GM19240 (cell line): ENCODE measurements around the gene IDS.
"Not testable (repeated sequence)": the region's sequence is repeated elsewhere in the genome, so short reads cannot be mapped to it uniquely, and the experiment has no call there.

ENCODE experiments used
- DNase-seq: peaks from one replicate; pipeline ENCODE4 v3.0.0; 2011; ENCODE audit warnings: low spot score; ENCODE audit not compliant: insufficient read length

IDS gene

DNA sequence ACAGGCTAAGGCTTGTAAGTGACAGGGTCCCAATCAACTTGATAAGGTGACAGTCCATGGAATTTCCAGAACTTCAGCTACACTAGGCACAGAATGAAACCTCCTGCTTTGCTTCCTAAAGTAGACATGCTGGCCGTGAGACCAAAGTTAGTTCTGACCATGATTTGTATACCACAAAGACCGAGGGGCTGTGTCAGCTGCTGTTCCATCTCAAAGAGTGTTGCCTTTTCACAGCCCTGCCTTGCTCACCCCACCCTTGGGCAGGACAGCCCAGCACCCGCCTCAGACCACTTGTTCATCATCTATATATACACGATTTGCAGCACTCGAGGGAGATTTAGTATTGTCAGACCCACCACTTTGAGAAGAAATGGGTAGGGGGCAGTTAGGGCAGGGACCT lies 5.3 kb downstream of the IDS start:
- no peak for DNase-seq

DNA sequence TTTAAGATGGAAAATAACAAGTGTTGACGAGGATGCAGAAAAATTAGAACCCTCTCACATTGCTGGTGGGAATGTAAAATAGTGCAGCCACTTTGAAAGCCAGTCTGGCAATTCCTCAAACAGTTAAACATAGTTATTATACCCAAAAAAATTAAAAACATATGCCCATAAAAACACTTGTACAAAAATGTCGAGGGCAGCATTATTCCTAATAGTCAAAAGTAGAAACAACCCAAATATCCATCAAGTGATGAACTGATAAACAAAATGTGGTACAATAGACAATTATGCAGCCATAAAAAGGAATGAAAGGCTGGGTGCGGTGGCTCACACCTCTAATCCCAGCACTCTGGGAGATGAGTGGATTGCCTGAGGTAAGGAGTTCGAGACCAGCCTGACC lies 6.3 kb downstream of the IDS start:
- DNase-seq = no peak

DNA sequence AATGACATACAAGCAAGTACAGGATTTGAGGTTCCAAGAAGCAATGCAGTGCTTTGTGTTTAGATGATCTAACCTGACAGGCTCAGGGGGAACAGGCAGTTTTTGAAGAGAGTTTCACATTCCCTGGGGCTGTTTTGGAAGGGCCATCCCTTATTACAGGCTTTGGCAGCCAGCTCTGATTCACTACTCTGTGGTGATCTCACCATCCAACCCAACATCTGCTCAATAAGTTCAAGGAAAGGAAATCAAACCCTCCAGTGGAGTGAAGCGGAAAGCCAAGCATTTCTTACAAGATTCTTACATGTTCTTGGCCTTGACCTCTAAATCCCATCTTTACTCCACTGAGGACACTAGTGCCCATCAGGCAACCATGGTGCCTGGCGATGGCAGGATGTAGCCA lies 7.5 kb downstream of the IDS start:
- no peak for DNase-seq

DNA sequence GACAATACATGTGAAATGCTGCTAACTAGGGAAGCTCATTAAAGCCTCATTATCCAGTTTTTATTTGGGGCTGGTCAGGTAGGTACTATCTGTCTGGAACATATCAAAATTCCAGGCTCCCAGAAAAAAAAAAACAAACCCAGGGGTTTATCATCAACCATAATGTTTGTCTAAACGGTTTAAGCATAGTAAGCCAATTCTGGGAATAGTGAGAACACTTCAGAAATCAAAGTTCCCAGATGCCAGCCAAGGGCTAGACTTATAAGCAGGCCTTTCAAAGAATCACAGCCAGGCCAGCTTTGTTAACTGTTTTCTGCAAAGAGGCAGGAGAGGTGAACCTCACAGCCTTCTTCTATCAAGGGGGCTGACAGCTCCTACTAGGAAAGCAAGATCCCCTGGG lies 8.1 kb downstream of the IDS start:
- no peak for DNase-seq

DNA sequence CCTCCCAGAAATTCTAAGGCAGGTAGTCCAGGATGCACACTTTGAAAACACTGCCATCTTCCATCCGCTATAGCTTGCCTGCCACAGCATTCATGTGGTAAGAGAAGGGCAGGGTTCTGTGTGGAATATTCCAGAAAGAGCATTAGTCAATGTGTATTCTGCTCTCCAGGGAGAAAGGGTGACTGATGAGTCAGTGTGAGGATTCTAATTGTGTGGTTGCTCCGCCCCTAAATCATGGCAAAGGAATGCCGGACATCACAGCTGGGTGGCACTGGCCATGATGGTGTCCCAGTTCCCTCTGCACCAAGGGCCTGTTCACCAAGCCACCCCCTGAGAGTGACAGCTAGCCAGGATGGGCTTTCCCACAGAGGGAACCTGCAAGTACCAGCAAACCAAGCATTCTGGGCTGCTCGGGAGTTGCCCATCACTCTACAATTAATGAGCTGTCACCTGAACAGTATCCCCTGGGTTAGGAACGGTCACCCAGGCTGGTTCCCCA lies 9.5 kb downstream of the IDS start:
- DNase-seq = no peak

DNA sequence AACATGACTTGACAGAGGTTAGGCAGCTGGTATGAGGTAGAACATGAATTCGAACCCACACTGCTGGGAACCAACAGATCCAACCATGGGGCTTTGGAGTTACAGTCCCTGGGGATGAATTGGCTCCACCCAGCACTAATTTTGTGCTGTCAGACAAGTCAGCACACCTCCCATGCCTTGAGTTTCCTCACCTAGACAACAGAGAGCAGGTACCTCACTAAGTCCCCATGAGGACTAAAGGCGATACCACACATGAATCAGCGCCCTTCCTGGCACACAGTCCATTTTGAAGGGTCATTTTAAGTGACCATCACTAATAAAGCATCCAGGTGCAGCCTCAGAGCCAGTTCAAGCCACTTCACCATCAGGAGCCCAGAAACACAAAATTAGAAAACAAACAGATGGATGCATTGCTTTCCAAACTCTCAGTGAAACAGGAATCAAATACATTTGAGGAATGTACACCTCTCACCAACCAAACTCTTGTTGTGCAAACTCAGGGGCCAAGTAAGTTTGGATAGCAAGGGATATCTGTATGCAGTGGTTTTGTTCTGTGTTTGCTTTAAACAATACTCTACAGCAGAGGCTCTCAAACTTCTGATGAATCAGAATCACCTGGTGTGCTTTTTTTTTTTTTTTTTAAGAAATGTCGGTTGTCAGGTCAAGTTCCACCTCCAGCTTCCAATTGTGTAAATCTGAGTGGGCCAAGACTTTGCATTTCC lies 10.1 kb downstream of the IDS start:
- DNase-seq = no peak

DNA sequence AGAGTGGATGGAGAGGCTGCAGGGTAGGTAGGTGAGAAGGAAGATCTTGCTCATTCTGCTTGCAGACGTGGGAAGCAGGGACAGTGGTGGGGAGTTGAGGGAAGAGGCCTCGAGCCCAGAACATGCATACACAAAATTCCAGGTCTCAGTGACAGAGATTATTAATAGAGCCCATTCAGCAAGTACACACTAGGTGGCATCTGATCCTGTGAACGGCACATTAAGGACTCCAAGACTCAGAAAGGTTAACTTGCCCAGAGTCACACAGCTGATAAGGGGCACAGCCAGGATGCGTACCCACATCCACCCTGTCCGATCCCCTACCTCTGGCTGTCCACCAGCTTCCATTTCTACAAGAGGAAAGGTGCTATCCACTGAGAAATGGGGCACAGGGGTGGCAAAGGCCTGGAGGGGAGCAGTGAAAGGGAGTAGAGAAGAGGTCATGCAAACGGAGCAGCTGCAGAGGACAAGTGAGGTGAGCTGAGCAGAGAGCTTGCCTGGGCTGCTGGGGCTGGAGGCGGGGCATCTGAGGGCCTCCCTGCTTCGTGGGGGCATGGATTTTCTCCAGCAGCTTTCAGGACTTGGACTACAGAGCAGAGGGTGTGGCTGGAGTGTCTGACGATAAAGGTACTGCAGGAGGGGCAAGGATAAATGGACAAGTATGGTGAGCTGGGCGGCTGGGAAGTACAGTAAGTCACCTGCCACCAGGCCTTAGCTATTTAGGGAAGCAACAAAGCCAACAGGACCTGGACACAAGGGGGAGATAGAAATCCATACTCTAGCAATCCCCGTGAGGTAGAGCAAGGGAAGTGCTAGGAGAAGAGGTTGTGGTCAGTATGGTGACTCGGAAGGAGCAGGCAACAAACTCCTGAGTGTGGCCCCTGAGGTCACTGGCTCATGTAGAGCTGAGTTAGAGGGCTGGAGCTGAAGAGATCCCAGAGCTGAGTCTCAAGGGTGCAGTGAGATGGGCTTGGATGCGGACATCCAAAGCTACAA lies 11.2 kb downstream of the IDS start:
- DNase-seq = no peak

DNA sequence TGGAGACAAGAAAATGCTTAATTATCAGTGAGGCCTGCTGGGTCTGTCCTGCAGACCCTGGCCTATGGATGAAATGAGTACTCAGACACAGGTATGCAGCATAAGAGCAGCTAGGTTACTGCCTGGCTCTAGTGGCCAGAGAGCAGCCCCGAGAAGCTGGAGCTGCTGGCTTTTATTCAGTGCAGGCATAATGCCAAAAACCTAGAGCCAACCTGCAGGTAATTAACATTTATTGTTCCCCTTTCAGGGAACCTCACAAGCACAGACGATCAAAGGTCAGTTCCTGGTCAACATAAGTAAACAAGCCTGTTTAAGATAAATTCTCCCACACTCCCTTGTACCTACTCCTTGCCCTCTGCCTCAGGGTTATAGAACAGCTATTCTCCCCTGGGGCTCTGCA lies 13.3 kb downstream of the IDS start:
- no peak for DNase-seq

DNA sequence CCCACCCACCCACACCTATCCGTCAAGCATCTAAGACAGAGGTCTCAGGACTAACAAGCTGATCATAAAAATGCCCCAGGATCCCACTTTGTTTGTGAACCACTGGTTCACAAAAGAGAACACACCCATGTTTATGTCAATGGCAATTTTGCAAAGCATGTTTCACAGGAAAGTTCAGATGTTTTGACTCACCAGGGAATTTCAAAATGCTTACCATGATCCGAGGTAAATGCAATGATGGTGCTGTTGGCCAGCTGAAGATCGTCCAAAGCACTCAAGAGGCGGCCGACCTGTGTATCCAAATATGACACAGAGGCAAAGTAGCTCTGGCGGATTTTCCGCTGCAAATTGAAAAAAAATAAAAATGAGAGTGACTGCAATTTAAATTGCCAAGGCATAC lies 15.0 kb downstream of the IDS start:
- no peak for DNase-seq

DNA sequence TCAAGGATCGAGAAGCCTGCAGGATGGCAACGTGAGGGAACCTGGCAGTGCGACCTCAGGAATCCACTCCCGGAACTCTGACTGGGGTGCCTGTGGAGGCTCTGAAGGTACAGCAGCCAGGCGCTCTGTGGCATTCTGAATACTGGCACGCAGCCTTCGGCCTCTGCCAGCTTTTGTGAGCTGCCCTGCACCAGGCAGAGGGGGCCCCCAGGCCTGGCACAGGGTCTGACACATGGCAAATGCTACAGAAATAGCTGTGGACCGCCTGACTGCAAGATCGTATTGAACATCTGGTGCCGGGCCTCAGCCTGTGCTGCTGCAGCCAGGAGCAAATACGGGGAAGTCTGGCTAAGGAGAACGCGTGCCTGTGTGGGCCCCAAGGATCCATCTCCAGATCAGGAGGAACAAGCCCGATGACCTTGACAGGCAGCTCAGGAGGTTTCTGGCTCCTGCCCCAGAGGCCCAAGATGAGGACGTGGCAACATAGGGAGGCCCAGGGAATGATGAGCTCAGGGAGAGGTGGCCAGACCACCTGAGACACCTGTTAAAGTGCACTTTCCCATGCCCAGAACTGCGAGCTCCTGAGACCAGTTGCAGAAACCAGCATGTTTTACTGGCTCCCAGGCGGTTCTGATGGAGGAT lies 16.6 kb downstream of the IDS start:
- DNase-seq = not testable (repeated sequence)

DNA sequence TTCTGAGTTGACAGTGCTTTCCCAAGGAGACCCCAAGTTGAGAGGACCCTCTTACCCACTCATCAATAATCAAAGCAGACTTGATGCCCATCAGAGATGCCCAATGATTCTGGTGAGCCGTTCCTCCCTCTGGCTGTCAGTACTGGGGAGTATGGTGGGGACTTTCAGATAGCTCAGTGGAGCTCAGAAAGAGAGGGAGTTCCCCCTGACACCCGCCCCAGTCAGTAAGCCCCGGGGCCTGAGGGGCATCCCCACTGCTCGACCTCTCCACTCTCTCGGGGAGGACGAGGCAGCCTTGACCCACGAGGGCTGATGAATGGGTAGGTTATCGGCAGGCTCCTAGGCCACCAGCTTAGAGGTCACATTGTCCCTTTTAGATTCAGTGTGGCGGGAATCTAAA lies 17.1 kb downstream of the IDS start:
- not testable (repeated sequence) for DNase-seq

DNA sequence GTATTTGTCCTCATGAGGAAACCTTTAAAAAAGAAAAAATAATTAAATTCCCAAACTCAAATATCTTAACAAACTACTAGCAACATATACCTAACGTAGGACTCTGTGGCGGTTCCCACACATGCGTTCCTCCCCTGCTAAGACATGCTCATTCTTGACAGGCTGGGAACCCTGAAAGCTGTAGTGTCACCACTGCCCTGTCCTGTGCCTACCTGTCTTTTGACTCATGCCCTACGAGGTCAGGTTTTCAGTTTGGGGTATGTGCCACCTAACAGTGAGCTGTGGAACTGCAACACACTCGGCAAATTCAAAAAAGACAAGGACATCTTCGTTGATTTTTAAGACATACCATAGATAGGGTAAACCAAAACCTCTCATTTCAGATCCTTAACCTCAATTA lies 17.8 kb downstream of the IDS start:
- DNase-seq = no peak

DNA sequence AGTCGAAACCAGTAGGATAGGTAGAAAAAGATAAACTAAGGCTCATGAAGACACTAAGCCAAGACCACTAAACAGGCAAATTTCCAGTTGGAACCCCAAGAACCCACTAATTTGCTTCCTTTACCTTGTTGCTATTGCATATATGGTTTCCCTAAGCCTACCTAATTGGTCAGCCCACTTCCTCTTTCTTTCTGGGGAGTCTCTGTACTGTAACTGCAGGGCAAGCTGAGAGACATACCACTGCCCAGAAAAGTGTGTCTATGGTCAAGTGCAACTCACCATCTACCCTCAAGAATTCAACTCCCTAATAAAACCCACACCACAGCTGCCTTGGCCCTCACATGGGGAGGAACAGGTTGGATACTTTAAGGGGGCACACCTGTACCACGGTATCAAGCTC lies 28.6 kb downstream of the IDS start:
- no peak for DNase-seq

DNA sequence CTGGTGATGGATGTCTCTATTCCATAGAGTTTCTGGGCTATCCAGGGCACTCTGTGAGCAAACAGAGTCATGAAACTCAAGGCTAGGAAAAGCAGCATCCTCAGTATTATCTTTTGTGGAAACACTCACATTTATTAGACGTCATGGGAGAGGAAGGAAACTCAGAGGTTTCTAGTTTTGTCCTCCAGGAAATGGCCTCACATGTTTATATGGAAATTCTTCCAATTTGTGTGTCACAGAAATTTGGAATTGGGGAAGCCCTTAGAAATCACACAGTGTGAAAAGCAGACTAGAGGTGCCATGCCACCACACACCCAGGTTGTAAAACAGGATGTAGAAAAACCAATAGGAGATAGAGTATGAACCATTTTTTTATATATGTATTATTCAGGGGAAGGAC lies 31.1 kb downstream of the IDS start:
- DNase-seq = no peak

DNA sequence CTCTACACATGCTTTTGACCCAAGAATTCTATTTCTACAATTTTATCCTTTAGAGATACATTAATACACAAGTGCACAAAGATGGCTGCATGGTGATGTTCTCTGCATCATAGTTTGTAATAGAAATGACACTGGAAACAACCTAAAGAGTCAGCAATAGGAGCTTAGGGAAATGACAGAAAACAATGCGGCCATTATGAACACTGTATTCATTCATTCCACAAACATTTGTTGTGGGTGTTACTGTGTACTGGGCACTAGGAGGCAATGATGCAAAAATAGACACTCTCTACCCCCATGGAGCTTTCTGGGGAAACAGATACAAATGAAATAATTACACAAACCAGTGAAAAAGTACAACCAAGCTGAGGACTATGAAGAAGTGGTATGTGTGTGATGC lies 32.0 kb downstream of the IDS start:
- no peak for DNase-seq

DNA sequence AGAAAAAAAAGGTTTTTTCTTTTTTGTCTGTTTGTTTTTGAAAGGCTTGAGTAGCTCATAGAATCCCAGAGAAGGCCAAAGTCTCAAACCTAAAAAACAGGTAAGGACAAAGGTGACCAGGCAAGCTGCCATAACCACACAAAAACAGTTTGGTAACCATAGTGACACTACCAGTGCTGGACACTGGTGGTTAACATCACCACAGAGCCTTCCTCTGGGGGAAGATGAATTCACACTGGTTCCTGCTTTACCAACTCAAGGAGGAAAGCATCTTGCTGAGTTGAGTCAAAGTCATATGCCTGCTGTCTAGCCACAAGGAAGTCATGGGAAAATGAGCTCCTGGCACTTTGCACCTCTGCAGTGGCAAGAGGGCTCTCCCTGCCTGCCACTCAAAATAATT lies 32.5 kb downstream of the IDS start:
- no peak for DNase-seq

DNA sequence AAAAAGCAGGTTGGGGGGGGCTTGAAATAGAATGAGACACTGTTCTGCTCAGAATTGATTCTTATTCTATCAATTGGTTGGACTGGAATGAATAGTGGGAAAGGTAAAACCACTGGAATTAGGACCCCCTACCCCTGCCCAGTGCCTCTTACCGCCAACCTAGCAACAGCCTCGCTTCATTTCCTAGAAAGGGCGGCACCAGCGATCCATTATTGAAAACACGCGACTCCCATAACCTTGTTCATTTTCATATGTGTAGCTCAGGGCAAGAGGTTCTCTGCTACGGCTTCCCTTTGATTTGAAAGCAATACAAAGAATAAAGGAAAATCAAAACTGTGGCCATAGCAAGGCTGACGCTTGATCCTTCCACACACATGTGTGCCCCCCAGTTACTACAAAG lies 33.7 kb downstream of the IDS start:
- DNase-seq = no peak

DNA sequence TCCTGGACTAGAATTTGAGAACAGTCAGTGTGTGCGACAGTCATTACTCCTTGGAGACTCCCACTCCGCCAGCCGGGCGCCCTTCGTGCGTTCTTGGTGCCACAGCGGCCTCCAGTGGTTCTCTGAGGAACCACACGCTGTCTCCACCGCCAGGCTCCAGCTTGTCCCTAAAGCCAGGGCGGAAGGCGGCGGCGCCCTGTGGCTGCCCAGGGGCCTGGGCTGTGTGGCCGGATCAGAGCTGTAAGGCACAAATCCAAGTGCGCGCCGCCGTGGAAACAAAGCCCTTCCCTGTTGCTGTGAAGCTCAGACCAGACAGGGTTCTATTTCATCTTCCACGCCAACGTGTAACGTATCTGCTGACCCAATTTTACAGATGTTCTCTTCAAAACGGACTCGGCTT lies 34.2 kb downstream of the IDS start:
- peak; percentile 29 for DNase-seq

DNA sequence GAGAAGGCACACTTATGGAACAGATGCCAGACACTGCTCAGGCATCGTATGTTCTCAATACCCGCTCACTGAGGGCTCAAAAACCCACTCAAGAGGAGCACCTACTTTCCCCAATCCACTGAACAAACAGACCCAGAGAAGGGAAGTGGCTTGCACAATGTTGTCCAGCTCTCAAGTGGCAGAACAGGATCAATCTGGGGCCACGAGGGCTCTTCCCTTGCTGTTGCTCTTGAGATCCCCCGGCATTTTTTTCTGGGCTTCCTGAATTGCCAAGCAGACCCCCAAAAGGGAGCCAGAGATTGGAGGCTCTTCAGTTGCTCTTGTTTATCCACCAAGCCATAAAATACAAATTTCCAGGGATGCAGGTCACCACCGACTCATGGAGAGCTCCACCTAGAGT lies 35.7 kb downstream of the IDS start:
- DNase-seq = no peak

DNA sequence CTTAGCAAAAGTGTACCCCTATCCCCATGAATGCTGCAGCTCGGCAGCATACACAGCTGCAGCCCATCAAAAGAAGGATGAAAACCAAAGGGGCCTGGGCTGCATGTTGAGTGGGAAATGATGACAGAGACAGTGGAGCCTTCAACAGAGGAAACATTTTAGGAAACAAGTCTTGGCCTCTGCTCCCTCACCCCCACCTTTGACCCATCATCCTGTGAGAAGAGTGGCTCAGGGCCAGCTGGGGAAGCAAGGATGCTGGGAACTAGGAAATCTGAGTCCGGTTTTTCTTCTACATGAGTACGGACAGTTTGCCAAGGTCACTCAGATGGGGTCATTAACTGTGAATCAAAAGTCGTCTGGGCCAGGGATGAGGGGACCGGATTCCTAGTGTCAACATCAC lies 37.2 kb downstream of the IDS start:
- no peak for DNase-seq

DNA sequence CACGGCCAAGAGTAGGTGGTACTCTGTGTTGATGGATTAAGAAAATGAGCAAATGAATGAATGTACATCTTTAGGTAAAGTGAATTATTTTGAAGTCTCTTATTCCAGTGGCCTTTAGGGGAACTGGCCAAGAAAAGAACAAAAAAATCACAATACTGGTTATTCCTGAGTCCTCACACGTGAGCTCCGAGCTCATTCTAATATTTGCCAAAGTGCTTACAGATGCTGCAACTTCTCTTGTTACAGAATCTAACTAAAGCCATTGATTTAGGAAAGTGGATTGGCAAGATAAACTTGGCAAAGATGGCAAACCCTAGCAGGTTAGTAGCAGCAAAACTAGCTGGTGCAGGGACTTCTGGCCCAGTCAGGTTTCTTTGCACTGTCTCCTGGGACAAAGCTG lies 37.6 kb downstream of the IDS start:
- DNase-seq = no peak

DNA sequence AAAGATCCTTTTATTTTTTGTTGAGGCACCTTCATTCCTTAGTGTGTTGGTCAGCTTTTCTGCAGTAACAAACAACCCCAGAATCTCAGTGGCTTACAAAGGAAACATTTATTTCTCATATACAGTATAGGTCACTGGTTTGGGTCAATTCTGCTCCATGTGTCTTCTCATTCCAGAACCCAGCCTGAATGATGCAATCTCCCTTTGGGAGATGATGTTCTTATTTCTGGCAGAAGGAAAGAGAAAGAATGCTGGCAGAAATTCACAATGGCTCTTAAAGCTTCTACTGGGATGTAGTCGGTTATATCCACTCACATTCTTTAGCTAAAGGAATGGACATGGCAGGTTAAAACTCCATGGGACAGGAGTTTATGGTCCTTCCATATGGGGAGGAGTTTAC lies 42.3 kb downstream of the IDS start:
- no peak for DNase-seq
